Nephron (organoid): ENCODE measurements around the gene APCDD1L.

Source experiments
- H3K27ac Mint-ChIP-seq, 3 experiments: 2 replicates each; pipeline ENCODE4 v1.8.0; 2020; ENCODE audit warnings: mixed read lengths in 3 of 3, mild to moderate bottlenecking in 2 of 3, moderate library complexity in 1 of 3
- H3K27me3 Mint-ChIP-seq: 2 replicates; pipeline ENCODE4 v1.8.0; 2021; ENCODE audit warnings: low read depth, mild to moderate bottlenecking, moderate library complexity, mixed read lengths
- H3K36me3 Mint-ChIP-seq: 2 replicates; pipeline ENCODE4 v1.8.0; 2020; ENCODE audit warnings: low read depth, mixed read lengths
- H3K4me1 Mint-ChIP-seq: 2 replicates; pipeline ENCODE4 v1.8.0; 2020; ENCODE audit warnings: mixed read lengths
- H3K4me3 Mint-ChIP-seq, 3 experiments: 2 replicates each; pipeline ENCODE4 v1.8.0; 2020; ENCODE audit warnings: mild to moderate bottlenecking in 3 of 3, mixed read lengths in 3 of 3, moderate library complexity in 2 of 3
- H3K9me3 Mint-ChIP-seq: 2 replicates; pipeline ENCODE4 v1.8.0; 2020; ENCODE audit warnings: mixed read lengths
- CTCF ChIP-seq, 3 experiments: fragments of 200-600 bp; sonication (generic); IDR thresholded peaks; one replicate each; pipeline ENCODE4 v1.5.0; 2021; ENCODE audit warnings: antibody characterized with exemption in 3 of 3; ENCODE audit not compliant: unreplicated experiment in 3 of 3

The APCDD1L gene

DNA sequence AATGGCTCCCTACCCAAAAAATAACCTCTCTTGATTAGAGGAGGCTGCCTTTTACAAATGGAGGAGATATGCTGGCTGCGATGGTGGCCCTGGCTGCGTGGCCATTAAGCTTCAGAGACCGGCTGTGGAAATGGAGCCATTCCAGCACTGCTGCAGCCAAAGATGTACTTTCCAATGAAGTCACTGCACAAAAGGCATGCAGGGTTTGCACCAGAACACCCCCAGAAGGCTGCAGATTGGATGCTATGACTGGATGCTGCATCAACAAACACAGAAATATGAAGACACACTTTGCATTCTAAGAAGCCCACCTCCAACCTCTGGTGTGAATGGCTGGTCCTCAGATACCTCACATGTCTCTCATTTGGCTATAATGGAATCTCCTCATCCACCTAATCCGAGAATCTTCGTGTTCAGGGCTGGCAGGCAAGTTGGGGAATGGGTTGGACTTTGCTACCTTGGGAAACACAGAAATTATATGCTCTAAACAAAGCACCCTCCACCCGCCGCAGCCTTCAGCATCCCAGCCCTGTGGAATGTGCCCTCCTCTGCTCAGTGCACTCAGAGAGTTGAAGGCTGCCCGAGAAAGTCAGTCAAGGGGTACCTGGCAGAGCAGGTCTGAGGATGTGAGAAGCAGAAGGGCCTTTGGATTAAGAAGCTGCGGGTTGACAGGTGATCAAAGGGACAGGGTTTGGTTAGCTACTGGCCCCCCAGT, 35.3 kb downstream of the APCDD1L start:
- H3K4me1 Mint-ChIP-seq: no peaks in the 10 kb centered on the region

GRCh38 chr20:58478141-58478805, 36.9 kb downstream of the APCDD1L start:
- Mint-ChIP-seq H3K27me3 (no peaks in the 10 kb centered on the region), H3K36me3 (peaks cover 32% of the 10 kb centered on the region), H3K27ac (no peak overlapping the region), H3K4me3 (no peak overlapping the region), H3K4me1 (peaks cover 4% of the 10 kb centered on the region), H3K9me3 (peaks cover 45% of the 10 kb centered on the region)
- no peak for TF ChIP-seq CTCF (IDR thresholded peaks at IDR 0.05; ENCODE audit: unreplicated experiment in 3 of 3)

More for the DNA sequence above, 35.3 kb downstream of the APCDD1L start:
- H3K4me3 Mint-ChIP-seq: no peak overlapping the region
- H3K9me3 Mint-ChIP-seq: peaks cover 55% of the 10 kb centered on the region
- H3K27ac Mint-ChIP-seq: no peak overlapping the region
- no peaks in the 10 kb centered on the region for H3K27me3 Mint-ChIP-seq
- H3K36me3 Mint-ChIP-seq: peaks cover 34% of the 10 kb centered on the region
- TF ChIP-seq CTCF (IDR thresholded peaks at IDR 0.05; ENCODE audit: unreplicated experiment in 3 of 3): no peak

DNA sequence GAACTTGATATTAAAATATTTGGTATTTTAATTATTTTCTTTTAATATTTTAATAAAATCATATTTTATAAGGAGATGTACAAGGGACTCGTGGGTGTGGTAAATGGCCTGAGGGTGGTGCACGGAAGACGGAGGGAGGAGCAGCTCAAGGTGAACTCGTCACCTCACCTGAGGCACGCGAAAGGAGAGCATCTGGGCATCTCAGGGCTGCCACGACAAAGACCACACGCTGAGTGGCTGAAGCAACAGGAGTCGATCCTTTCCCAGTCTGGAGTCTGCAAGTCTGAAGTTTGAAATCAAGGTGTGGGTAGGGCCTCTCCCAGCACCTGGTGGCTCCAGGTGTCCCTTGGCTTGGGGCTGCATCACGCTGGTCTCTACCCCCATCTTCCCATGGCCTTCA, 39.7 kb downstream of the APCDD1L start:
- no peak overlapping the region for H3K27ac Mint-ChIP-seq
- peaks cover 29% of the 10 kb centered on the region for H3K4me1 Mint-ChIP-seq
- peaks cover 29% of the 10 kb centered on the region for H3K9me3 Mint-ChIP-seq
- H3K27me3 Mint-ChIP-seq: no peaks in the 10 kb centered on the region
- no peak overlapping the region for H3K4me3 Mint-ChIP-seq
- H3K36me3 Mint-ChIP-seq: peaks cover 21% of the 10 kb centered on the region
- no peak for TF ChIP-seq CTCF (IDR thresholded peaks at IDR 0.05; ENCODE audit: unreplicated experiment in 3 of 3)

- H3K36me3 Mint-ChIP-seq: peaks cover 18% of the 10 kb centered on the region
- no peak overlapping the region for H3K4me3 Mint-ChIP-seq
- no peaks in the 10 kb centered on the region for H3K27me3 Mint-ChIP-seq
- H3K27ac Mint-ChIP-seq: peak overlapping the region; percentile 62 to 97 (median 63)
- H3K4me1 Mint-ChIP-seq: peaks cover 40% of the 10 kb centered on the region
- H3K9me3 Mint-ChIP-seq: peaks cover 26% of the 10 kb centered on the region
- TF ChIP-seq CTCF (IDR thresholded peaks at IDR 0.05; ENCODE audit: unreplicated experiment in 3 of 3): no peak
These were observed 41.5 kb downstream of the APCDD1L start for GRCh38 chr20:58473453-58474425.

- H3K4me1 Mint-ChIP-seq: peaks cover 48% of the 10 kb centered on the region
- peak overlapping the region in 2 of 3 experiments; percentile 97 for H3K27ac Mint-ChIP-seq
- peak overlapping the region in 1 of 3 experiments; percentile 41 for H3K4me3 Mint-ChIP-seq
- no peak for TF ChIP-seq CTCF (IDR thresholded peaks at IDR 0.05; ENCODE audit: unreplicated experiment in 3 of 3)
- H3K36me3 Mint-ChIP-seq: peaks cover 9% of the 10 kb centered on the region
- peaks cover 5% of the 10 kb centered on the region for H3K27me3 Mint-ChIP-seq
- H3K9me3 Mint-ChIP-seq: peaks cover 14% of the 10 kb centered on the region
These were observed 42.8 kb downstream of the APCDD1L start for GRCh38 chr20:58472273-58473018.
